Regular cardiac myocyte (primary cell): ENCODE data around the gene AIFM3. TPM values are rescaled to one million over a fixed set of nuclear protein-coding genes. Genes with fewer than 3 reads are reported as not detected.

Experiments used
- total RNA-seq: library from RNA; depleted of rRNA; stranded (reverse); fragments of >200 nt; gene quantifications from 2 replicates; pipeline ENCODE4 v1.2.3, GENCODE V29; 2014

The AIFM3 gene
- total RNA-seq, result 0.56 and 0.58 TPM in 2 replicates

GRCh38 chr22:20966883-20967696 is at the start of gene AIFM3:
TSS of gene AIFM3 (plus strand) at chr22:20967255. CDS start at chr22:20967945, 690 bp downstream.

GRCh38 chr22:20981787-20982562 is 14.9 kb downstream of the AIFM3 start, which contains the start of gene LZTR1:
TSS of gene LZTR1 (plus strand) at chr22:20982297. CDS start at chr22:20982372, 75 bp downstream.

GRCh38 chr22:21001601-21002325 is 34.7 kb downstream of the AIFM3 start, which contains the start of gene THAP7:
TSS of gene THAP7 (minus strand) at chr22:21002118. CDS start at chr22:21001911, 207 bp downstream.

GRCh38 chr22:21014726-21015465 is 47.8 kb downstream of the AIFM3 start, which contains the start of gene P2RX6:
TSS of gene P2RX6 (plus strand) at chr22:21015165. CDS start at chr22:21015175, 10 bp downstream.

Other genes starting within 250 kb of the AIFM3 start
- gene SERPIND1, start 193.1 kb upstream of the AIFM3 start, total RNA-seq, result 1.3 TPM in 1 of 2 replicates, not detected in the other
- gene PI4KA, start 108.4 kb upstream of the AIFM3 start, total RNA-seq, result 16.6 and 33.4 TPM in 2 replicates
- gene SNAP29, start 108.2 kb upstream of the AIFM3 start, total RNA-seq, result 6.2 and 7.1 TPM in 2 replicates
- 52.4 and 64.4 TPM in 2 replicates for gene CRKL, start 49.8 kb upstream of the AIFM3 start, total RNA-seq
- 44.3 and 54.7 TPM in 2 replicates for gene LZTR1, start 15.0 kb downstream of the AIFM3 start, total RNA-seq
- 27.0 and 29.3 TPM in 2 replicates for gene THAP7, start 34.9 kb downstream of the AIFM3 start, total RNA-seq
- gene P2RX6, start 47.9 kb downstream of the AIFM3 start, total RNA-seq, result 2.7 and 9.3 TPM in 2 replicates
- gene SLC7A4, start 65.3 kb downstream of the AIFM3 start, total RNA-seq, result under 0.01 and 0.56 TPM in 2 replicates
- not detected in 2 replicates for gene LRRC74B, start 78.7 kb downstream of the AIFM3 start, total RNA-seq